ENCODE data around the gene EPHB1.

The EPHB1 gene

DNA sequence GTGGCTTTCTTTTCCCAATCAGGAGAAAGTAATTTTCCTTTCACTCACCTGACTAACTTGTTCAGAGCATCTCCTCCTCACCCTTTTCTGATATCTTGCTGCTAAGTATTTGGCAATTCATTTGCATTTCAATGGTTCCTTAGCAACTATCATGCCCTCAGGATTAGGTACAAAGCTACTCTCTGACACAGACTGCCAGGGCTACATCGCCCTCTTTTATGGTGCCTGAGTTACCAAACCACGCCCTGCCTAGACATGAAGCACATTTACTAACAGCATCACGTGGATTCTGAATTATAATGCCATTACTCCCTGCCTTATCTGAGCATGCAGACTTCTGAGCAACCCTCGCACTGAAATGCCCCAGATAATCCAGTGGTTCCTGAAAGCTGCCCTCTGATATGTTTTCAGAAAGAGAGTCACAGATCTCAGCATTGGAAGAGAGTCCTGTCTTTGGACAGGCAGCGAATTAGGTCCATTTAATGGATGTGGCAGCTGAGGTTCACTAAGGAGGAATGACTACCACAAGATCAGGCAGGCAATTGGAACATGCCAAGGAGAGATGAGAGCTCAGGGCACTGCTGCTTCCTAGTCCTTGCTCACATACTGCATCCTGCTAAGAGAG lies 14.5 kb downstream of the EPHB1 start:
- TF ChIP-seq ESRRG (CRISPR knock-in tag; IDR thresholded peaks at IDR 0.05) (no peak), ZNF70 (CRISPR knock-in tag; IDR thresholded peaks at IDR 0.05) (no peak), ZNF565 (CRISPR knock-in tag; conservative IDR thresholded peaks at IDR 0.05; ENCODE audit: low read depth) (no peak), CSDC2 (CRISPR knock-in tag; IDR thresholded peaks at IDR 0.05) (no peak), TOX (CRISPR knock-in tag; IDR thresholded peaks at IDR 0.05; ENCODE audit: borderline replicate concordance) (no peak)
- TF ChIP-seq, protein P1, sequence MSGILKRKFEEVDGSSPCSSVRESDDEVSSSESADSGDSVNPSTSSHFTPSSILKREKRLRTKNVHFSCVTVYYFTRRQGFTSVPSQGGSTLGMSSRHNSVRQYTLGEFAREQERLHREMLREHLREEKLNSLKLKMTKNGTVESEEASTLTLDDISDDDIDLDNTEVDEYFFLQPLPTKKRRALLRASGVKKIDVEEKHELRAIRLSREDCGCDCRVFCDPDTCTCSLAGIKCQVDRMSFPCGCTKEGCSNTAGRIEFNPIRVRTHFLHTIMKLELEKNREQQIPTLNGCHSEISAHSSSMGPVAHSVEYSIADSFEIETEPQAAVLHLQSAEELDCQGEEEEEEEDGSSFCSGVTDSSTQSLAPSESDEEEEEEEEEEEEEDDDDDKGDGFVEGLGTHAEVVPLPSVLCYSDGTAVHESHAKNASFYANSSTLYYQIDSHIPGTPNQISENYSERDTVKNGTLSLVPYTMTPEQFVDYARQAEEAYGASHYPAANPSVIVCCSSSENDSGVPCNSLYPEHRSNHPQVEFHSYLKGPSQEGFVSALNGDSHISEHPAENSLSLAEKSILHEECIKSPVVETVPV (CRISPR knock-in tag; IDR thresholded peaks at IDR 0.05): no peak
- no peak for ATAC-seq

DNA sequence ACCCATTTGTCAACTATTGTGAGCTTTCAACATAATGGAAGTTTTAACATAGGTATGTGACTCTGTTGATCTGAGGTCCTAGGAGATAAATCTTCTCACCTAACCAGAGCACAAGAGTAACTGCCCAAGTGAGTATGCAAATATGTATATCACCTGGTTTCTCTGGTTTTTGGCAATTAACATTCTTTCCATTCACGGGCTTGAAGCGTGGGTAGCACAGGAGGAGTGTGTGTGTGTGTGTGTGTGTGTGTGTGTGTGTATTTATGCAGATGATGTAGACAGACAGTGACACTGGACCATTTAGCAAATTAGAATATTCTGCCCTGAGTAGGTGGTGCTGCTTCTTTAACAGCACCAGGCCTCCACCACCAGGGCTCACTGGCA lies 15.0 kb downstream of the EPHB1 start:
- no peak for ATAC-seq
- TF ChIP-seq TOX (CRISPR knock-in tag; IDR thresholded peaks at IDR 0.05; ENCODE audit: borderline replicate concordance): no peak
- no peak for TF ChIP-seq TCF4 (CRISPR knock-in tag; IDR thresholded peaks at IDR 0.05; ENCODE audit: borderline replicate concordance)
- TF ChIP-seq ZNF565 (CRISPR knock-in tag; conservative IDR thresholded peaks at IDR 0.05; ENCODE audit: low read depth): no peak
- no peak for TF ChIP-seq PPARA (CRISPR knock-in tag; IDR thresholded peaks at IDR 0.05; ENCODE audit: borderline replicate concordance)
- TF ChIP-seq SNAI2 (CRISPR knock-in tag; IDR thresholded peaks at IDR 0.05): no peak
- no peak for TF ChIP-seq ZC3H10 (CRISPR knock-in tag; IDR thresholded peaks at IDR 0.05)
- no peak for TF ChIP-seq CSDC2 (CRISPR knock-in tag; IDR thresholded peaks at IDR 0.05)
- TF ChIP-seq ISL1 (CRISPR knock-in tag; IDR thresholded peaks at IDR 0.05): no peak
- TF ChIP-seq BACH2 (CRISPR knock-in tag; IDR thresholded peaks at IDR 0.05; ENCODE audit: borderline replicate concordance): no peak
- TF ChIP-seq, protein P2, sequence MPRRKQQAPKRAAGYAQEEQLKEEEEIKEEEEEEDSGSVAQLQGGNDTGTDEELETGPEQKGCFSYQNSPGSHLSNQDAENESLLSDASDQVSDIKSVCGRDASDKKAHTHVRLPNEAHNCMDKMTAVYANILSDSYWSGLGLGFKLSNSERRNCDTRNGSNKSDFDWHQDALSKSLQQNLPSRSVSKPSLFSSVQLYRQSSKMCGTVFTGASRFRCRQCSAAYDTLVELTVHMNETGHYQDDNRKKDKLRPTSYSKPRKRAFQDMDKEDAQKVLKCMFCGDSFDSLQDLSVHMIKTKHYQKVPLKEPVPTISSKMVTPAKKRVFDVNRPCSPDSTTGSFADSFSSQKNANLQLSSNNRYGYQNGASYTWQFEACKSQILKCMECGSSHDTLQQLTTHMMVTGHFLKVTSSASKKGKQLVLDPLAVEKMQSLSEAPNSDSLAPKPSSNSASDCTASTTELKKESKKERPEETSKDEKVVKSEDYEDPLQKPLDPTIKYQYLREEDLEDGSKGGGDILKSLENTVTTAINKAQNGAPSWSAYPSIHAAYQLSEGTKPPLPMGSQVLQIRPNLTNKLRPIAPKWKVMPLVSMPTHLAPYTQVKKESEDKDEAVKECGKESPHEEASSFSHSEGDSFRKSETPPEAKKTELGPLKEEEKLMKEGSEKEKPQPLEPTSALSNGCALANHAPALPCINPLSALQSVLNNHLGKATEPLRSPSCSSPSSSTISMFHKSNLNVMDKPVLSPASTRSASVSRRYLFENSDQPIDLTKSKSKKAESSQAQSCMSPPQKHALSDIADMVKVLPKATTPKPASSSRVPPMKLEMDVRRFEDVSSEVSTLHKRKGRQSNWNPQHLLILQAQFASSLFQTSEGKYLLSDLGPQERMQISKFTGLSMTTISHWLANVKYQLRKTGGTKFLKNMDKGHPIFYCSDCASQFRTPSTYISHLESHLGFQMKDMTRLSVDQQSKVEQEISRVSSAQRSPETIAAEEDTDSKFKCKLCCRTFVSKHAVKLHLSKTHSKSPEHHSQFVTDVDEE (CRISPR knock-in tag; IDR thresholded peaks at IDR 0.05): no peak
- TF ChIP-seq, protein P1 (CRISPR knock-in tag; IDR thresholded peaks at IDR 0.05): no peak

DNA sequence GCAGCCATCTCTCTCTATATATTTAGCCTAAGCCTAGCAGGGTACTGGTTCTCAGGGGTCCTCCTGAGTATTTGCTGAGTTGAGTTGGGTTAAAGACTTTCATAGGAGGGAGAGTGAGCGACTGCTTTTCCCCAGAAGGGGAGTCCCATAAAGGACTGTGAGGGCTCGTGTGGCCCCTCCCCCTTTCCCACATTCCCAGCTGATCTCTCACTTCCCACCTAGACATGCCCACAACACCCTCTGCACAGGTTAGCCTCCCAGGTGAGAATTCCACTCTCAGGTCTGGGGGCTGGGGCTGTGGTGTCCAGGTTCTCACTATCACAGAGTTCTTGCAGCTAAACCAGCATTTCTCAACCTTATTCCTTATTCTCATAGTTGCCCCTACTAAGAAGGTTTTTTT lies 15.8 kb downstream of the EPHB1 start:
- no peak for ATAC-seq
- TF ChIP-seq ZFP3 (CRISPR knock-in tag; IDR thresholded peaks at IDR 0.05) (no peak), ZNF70 (CRISPR knock-in tag; IDR thresholded peaks at IDR 0.05) (no peak), OSR1 (CRISPR knock-in tag; IDR thresholded peaks at IDR 0.05) (no peak), ZC3H10 (CRISPR knock-in tag; IDR thresholded peaks at IDR 0.05) (no peak), ARNTL (CRISPR knock-in tag; IDR thresholded peaks at IDR 0.05; ENCODE audit: borderline replicate concordance, low read depth) (no peak), CSDC2 (CRISPR knock-in tag; IDR thresholded peaks at IDR 0.05) (no peak), PPARA (CRISPR knock-in tag; IDR thresholded peaks at IDR 0.05; ENCODE audit: borderline replicate concordance) (no peak), SNAI2 (CRISPR knock-in tag; IDR thresholded peaks at IDR 0.05) (no peak)

DNA sequence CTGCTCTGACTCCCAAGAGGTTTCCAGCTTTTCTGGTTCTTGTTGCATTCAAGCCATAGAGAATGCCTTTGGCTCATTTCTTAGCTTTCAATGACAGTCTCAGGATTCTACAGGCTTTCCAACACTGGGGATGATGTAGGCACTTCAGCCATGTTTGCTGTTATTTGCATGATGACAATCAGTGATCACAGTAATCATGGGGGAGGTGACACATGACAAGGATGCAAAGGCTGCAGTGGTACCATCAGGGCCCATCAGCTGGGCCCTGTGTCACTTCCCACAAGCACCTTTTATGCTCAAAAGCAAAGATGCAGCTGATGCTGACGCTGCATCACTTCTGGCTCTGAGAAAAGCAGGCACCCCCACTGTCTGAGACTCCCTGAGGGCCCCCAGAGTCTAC lies 18.6 kb downstream of the EPHB1 start:
- TF ChIP-seq TCF4 (CRISPR knock-in tag; IDR thresholded peaks at IDR 0.05; ENCODE audit: borderline replicate concordance) (no peak), ZNF565 (CRISPR knock-in tag; conservative IDR thresholded peaks at IDR 0.05; ENCODE audit: low read depth) (no peak), PPARA (CRISPR knock-in tag; IDR thresholded peaks at IDR 0.05; ENCODE audit: borderline replicate concordance) (no peak), SNAI2 (CRISPR knock-in tag; IDR thresholded peaks at IDR 0.05) (no peak), OSR1 (CRISPR knock-in tag; IDR thresholded peaks at IDR 0.05) (no peak), BACH2 (CRISPR knock-in tag; IDR thresholded peaks at IDR 0.05; ENCODE audit: borderline replicate concordance) (no peak)
- TF ChIP-seq, protein P3, sequence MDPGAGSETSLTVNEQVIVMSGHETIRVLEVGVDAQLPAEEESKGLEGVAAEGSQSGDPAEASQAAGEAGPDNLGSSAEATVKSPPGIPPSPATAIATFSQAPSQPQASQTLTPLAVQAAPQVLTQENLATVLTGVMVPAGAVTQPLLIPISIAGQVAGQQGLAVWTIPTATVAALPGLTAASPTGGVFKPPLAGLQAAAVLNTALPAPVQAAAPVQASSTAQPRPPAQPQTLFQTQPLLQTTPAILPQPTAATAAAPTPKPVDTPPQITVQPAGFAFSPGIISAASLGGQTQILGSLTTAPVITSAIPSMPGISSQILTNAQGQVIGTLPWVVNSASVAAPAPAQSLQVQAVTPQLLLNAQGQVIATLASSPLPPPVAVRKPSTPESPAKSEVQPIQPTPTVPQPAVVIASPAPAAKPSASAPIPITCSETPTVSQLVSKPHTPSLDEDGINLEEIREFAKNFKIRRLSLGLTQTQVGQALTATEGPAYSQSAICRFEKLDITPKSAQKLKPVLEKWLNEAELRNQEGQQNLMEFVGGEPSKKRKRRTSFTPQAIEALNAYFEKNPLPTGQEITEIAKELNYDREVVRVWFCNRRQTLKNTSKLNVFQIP (CRISPR knock-in tag; IDR thresholded peaks at IDR 0.05; ENCODE audit: borderline replicate concordance, low read depth): no peak
- TF ChIP-seq, protein P1 (CRISPR knock-in tag; IDR thresholded peaks at IDR 0.05): no peak
- no peak for ATAC-seq

Data from SK-N-SH treated with all-trans-retinoic acid at 6 μM for 48 hours (cell line).